ENCODE results near the gene RXRA. TPM values are rescaled to one million over a fixed set of nuclear protein-coding genes. Genes with fewer than 3 reads are reported as not detected.

The RXRA gene
- total and polyA plus RNA-seq, 10 of the 15 experiments (the other 5 are each of a cell fraction or from before 2014, with no cell fraction given): 0.89 to 36.8 (median 11.1) TPM

DNA sequence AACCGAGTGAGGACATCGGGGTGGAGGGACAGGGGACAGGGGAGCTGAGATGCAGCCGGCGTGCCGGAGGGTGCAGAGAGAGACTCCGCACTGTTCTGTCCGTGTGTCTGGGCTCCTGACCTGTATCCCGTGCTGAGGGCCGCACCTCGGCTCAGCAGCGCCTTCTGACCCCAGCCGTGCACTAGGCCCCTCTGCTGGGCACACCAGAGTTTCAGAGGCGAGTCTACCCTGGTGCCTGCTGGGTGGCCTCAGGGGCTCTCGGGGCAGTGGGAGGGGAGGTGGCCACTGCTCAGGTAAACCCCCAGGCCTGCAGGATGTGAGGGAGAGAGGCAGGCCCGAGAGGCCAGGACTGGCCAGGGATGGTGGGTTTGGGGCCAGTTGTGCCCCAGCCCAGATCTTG lies 100.2 kb downstream of the RXRA start:
- H2AFZ ChIP-seq (ENCODE audit: control insufficient read depth, low read depth, low read length): no peak overlapping the region
- RAD21 ChIA-PET (ENCODE audit: unreplicated experiment): no interaction called here
- peaks cover 1 to 7% of the 10 kb centered on the region in 2 experiments; a peak in 3 of 4 replicates for H3K36me3 ChIP-seq (ENCODE audit: control insufficient read depth in 2 of 2, insufficient read depth in 2 of 2, low read length in 1 of 2)
- DNase-seq (ENCODE audit: low read depth, low spot score) (no peak), ATAC-seq (no peak), FAIRE-seq (no peak)
- CTCF ChIA-PET: no interaction called here
- SMC1A ChIA-PET (ENCODE audit: uncharacterized antibody, unreplicated experiment): no interaction called here
- no peak overlapping the region for H3K4me3 ChIP-seq
- intact Hi-C loops (cut with micrococcal nuclease; ENCODE audit: unreplicated experiment): no loop called here
- BruUV-seq (replicated peaks): no TSS peak
- TF ChIP-seq IRF5 (IDR thresholded peaks at IDR 0.05; ENCODE audit: borderline replicate concordance) (no peak), WRNIP1 (IDR thresholded peaks at IDR 0.05; ENCODE audit: borderline replicate concordance, low read depth, low read length) (no peak), CBX3 (IDR thresholded peaks at IDR 0.05; ENCODE audit: borderline replicate concordance, low read depth) (no peak), ETV6 (conservative IDR thresholded peaks at IDR 0.05 in 1 of 2, IDR thresholded peaks at IDR 0.05 in 1 of 2; ENCODE audit: borderline replicate concordance in 1 of 2, low read depth in 1 of 2) (no peak), POLR2AphosphoS5 (IDR thresholded peaks at IDR 0.05; ENCODE audit: low read length) (no peak)
- in situ Hi-C loops (cut with MboI): no loop called here
- no peak overlapping the region for H3K4me2 ChIP-seq (ENCODE audit: control insufficient read depth, insufficient read depth)
- no peak overlapping the region for H3K9ac ChIP-seq (ENCODE audit: control insufficient read depth, insufficient read depth, low read length)
- H4K20me1 ChIP-seq (ENCODE audit: control insufficient read depth, insufficient read depth): no peaks in the 10 kb centered on the region
- POLR2A ChIA-PET: no interaction called here
- no peak overlapping the region for H3K27ac ChIP-seq (ENCODE audit: control insufficient read depth, insufficient read depth)
- 90% methylated on average over 15 of the region's 15 CpGs for WGBS (ENCODE audit: insufficient coverage, insufficient replicate concordance, low lambda C conversion rate, missing lambda C conversion rate)
- H3K9me3 ChIP-seq (replicated peaks; ENCODE audit: control insufficient read depth, insufficient read depth, low read length): no peaks in the 10 kb centered on the region
- no peaks in the 10 kb centered on the region for H3K27me3 ChIP-seq (replicated peaks in 1 of 2; ENCODE audit: control insufficient read depth in 2 of 2, insufficient read depth in 2 of 2, low read length in 1 of 2)
- H3K79me2 ChIP-seq (ENCODE audit: control insufficient read depth, insufficient read depth, low read length): no peaks in the 10 kb centered on the region
- H3K4me1 ChIP-seq (ENCODE audit: control insufficient read depth, insufficient read depth, low read length): peaks cover 8% of the 10 kb centered on the region

Data from GM12878 (cell line).